ENCODE measurements around the gene TEX48. TPM values are rescaled to one million over a fixed set of nuclear protein-coding genes. Genes with fewer than 3 reads are reported as not detected.

TEX48 gene
- total RNA-seq = not detected

GRCh38 chr9:114681594-114682332 lies at the start of gene TEX48:
Gene TEX48, minus strand, starts transcription at chr9:114682192. Its CDS starts 10,469 bp downstream, at chr9:114671723.

GRCh38 chr9:114657705-114658104 lies 24.3 kb downstream of the TEX48 start, which contains the start of gene TEX53:
Gene TEX53, minus strand, starts transcription at chr9:114657805. Its CDS starts 31 bp downstream, at chr9:114657774.

Other genes with a start within 250 kb of the TEX48 start
- gene WHRN, start 176.7 kb downstream of the TEX48 start, total RNA-seq = 7.8 TPM
- 120 TPM for gene ATP6V1G1, start 94.4 kb downstream of the TEX48 start, total RNA-seq
- 7.7 TPM for gene TMEM268, start 70.9 kb downstream of the TEX48 start, total RNA-seq
- not detected for gene TEX53, start 24.4 kb downstream of the TEX48 start, total RNA-seq
- 5.8 TPM for gene TNFSF15, start 123.8 kb upstream of the TEX48 start, total RNA-seq
- gene TNFSF8, start 248.4 kb upstream of the TEX48 start, total RNA-seq = 1.5 TPM